Astrocyte of the hippocampus (primary cell): ENCODE results near the gene EDNRA.
A peak's percentile ranks its signal among the peaks of the same experiment; 100 is the strongest.

Source experiments
- DNase-seq: peaks from one replicate; pipeline ENCODE4 v3.0.0; 2011; ENCODE audit warnings: low read depth, low spot score

EDNRA gene

DNA sequence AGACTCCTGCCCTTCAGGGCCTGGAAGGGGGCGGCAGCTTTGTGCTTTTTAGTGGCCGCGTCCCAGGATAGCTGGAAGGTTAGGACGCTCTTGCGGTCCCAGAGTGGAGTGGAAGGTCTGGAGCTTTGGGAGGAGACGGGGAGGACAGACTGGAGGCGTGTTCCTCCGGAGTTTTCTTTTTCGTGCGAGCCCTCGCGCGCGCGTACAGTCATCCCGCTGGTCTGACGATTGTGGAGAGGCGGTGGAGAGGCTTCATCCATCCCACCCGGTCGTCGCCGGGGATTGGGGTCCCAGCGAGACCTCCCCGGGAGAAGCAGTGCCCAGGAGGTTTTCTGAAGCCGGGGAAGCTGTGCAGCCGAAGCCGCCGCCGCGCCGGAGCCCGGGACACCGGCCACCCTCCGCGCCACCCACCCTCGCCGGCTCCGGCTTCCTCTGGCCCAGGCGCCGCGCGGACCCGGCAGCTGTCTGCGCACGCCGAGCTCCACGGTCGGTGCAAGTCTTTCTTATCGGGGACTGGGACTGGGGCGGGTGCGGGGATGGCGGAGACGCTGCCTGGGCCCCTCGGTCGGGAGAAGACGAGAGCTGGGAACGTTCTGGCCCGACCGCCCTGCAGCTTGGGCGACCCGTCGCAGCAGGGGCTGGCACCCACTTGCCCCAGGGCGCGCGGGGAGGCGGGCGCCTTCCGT is at the start of gene EDNRA:
TSS of gene EDNRA (plus strand) at position 207 of the 686 bp plus-strand sequence. CDS start 4,585 bp downstream, outside the sequence.
- peak; percentile 72 for DNase-seq

GRCh38 chr4:147434370-147434769 is 46.5 kb upstream of the EDNRA start:
- peak; percentile 5 for DNase-seq

GRCh38 chr4:147440442-147440841 is 40.5 kb upstream of the EDNRA start:
- no peak for DNase-seq

DNA sequence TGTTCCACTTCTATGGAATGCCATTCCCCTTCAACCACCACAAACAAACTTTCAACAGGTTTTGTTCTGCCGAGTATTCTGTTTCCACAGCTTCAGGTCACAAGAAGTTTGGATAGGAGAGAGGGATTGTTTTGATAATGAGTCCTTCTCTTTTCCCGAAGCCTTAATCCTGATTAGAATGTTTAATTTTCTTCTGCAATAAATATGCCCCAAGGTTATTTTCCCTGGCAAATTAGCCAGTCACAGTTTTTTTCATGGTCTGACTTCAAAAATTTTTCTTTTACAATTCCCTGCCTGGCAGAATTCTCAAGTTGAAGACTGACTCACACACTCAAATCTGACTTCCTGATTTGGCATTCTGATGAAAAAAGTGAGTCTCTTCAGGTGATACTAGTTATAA is 33.1 kb upstream of the EDNRA start:
- peak; percentile 32 for DNase-seq

- DNase-seq: no peak
Measured at GRCh38 chr4:147453561-147454141, 27.2 kb upstream of the EDNRA start.

DNA sequence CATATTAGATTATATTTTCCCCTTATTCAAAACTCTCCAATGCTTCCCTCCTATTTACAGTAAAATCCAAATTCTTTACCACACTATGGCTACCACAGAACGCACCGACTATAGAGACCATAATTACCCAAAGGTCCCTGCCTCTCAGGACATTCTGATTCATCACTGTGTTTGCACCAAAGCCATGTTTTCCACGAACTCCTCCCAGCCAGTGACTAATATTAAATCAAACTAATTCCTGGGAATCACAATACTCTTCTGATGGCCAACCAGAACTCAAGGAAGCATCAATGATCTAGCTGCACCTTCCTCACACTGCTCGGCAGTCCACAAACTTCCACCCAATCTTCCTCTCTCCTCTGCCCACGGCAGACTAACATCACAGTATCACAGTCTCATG is 24.2 kb upstream of the EDNRA start:
- DNase-seq: no peak

GRCh38 chr4:147461161-147461560 is 19.7 kb upstream of the EDNRA start:
- no peak for DNase-seq

GRCh38 chr4:147463065-147463464 is 17.8 kb upstream of the EDNRA start:
- no peak for DNase-seq

DNA sequence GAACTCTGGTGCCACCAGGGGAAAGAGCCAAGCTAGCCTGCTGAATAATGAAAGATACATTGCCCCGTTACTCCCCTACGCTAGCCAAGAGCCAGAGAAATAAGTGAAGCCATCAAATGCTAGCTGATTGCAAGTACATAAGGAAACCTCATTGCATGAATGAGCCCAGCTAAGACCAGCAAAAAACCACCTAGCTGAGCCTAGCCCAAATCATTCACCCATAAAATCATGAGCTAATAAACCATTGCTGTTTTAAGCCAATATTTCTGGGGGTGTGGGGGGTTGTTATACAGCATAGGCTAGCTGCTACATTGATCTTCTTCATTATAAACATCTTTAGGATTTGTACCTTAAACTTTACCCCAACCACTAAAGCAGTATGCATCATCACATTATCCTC is 15.4 kb upstream of the EDNRA start:
- DNase-seq: no peak

DNA sequence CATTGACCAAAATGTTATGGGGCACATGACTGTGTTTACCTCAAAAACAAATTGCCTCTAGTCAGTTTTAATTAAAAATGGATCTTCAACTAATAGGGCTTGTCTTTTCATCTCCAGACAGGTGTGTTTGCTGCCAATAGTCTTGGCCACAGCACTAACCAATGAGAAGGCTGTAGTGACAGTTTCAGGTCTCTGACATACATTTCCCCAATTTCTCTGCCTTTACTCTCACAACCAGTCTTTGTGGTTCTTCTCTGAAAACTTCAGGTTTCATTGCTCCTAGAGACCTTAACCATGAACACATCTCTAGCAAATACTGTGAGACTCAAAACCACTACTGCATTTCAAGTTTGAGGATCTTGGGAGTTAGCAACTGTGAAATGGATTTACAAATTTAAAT is 3.5 kb upstream of the EDNRA start:
- DNase-seq: no peak

- peak; percentile 30 for DNase-seq
Measured at GRCh38 chr4:147479376-147479775, 1.5 kb upstream of the EDNRA start.

- peak; percentile 76 for DNase-seq
Measured at GRCh38 chr4:147479786-147480185, 1.1 kb upstream of the EDNRA start.

- DNase-seq: no peak
Measured at GRCh38 chr4:147480502-147480890, 401 bp upstream of the EDNRA start.

DNA sequence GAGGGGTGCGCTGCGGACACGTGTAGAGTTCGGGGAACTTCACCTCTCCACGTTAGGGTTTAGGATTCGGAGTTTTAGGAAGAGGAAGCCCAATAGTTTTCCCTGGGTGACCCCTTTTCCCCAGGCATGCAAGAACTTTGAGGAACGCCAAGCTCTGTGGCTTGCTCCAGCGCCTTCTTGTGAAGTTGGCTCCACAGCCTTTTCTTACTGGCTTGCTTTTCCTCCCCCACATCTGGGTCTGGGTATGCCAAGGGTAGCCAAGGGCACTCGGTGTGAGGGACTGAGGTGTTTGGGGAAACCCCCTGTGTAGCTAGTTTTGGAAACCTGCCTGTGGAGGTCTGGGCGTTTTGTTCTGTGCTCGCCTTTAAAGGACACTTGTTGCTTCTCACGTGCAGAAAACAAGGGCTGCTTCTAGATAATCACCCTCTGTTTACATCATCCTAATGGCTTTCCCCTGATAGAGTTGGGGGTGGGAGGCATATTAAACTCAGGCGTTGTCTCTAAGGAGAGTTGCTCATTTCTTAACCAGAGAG is 746 bp downstream of the EDNRA start:
- DNase-seq: peak; percentile 50

DNA sequence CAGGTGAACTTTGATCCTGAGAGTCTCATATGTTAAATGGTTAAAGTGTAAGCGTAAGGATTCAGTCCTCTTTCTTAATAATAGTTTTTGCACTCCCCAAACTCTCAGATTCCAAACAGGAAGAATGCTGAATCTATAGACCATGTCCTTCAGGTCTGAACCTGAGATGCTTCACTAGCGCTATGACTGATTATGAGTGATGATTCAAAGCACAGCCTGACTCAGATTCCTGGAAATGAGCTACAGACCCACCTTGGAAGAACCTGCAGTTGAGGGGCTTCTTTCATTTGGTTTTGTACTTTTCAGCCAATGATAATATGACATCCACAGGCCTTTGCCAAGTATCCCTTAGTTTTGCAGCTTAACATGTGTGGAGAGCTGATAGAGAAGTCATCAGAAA is 1.4 kb downstream of the EDNRA start:
- no peak for DNase-seq

- DNase-seq: no peak
Measured at GRCh38 chr4:147485167-147485566, 4.3 kb downstream of the EDNRA start.

DNA sequence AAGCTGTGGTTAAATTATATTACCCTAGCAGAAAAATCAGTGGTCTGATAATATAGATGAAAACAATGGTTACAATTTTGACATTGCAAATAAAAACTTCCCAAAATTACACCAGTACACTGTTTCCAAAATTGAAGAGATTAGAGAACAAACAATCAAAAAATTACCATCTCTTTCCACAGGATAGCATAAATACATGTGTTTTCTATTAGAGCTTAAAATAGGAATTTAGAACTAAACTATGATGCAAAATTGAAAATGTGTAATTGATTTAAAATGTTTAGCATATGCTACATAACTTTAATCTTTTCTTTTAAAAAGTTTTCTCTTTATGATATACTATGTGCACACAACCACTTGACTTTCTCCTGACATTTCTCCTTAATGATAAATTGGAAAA is 6.7 kb downstream of the EDNRA start:
- no peak for DNase-seq

- DNase-seq: no peak
Measured at GRCh38 chr4:147488556-147488955, 7.7 kb downstream of the EDNRA start.

GRCh38 chr4:147491086-147491485 is 10.2 kb downstream of the EDNRA start:
- no peak for DNase-seq

GRCh38 chr4:147492306-147492705 is 11.4 kb downstream of the EDNRA start:
- no peak for DNase-seq

- peak; percentile 45 for DNase-seq
Measured at GRCh38 chr4:147492761-147493160, 11.9 kb downstream of the EDNRA start.

- DNase-seq: no peak
Measured at GRCh38 chr4:147493307-147493706, 12.4 kb downstream of the EDNRA start.

GRCh38 chr4:147494301-147494700 is 13.4 kb downstream of the EDNRA start:
- DNase-seq: no peak
